Measurements from ENCODE around the gene APPL2. TPM values are rescaled to one million over a fixed set of nuclear protein-coding genes. Genes with fewer than 3 reads are reported as not detected.
"Not testable (repeated sequence)": the region's sequence is repeated elsewhere in the genome, so short reads cannot be mapped to it uniquely, and the experiment has no call there.

Gene APPL2
- total RNA-seq, 1 donor: 46.3 TPM

- H3K4me1 ChIP-seq (ENCODE audit: insufficient read depth, low read length): no peaks in the 10 kb centered on the region
- H3K27me3 ChIP-seq (ENCODE audit: insufficient read depth, low read length): peaks cover 3% of the 10 kb centered on the region
- H3K4me3 ChIP-seq (ENCODE audit: low read length): no peak overlapping the region
- H3K9me3 ChIP-seq (ENCODE audit: low read depth, low read length): no peaks in the 10 kb centered on the region
Measured at GRCh38 chr12:105267711-105268110, 31.7 kb upstream of the APPL2 start.

DNA sequence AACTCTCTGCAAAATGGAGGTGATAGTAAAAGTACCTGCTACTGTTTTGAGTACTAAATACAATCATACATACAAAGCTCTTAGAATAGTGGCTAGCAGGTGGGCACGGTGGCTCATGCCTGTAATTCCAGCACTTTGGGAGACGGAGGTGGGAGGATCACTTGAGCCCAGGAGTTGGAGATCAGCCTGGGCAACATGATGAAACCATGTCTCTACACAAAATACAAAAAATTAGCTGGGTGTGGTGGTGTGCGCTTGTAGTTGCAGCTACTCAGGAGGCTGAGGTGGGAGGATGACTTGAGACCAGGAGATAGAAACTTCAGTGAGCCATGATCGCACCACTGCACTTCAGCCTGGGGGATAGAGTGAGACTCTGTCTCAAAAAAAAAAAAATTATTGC lies 28.8 kb upstream of the APPL2 start:
- no peaks in the 10 kb centered on the region for H3K4me1 ChIP-seq (ENCODE audit: insufficient read depth, low read length)
- H3K27me3 ChIP-seq (ENCODE audit: insufficient read depth, low read length): peaks cover 3% of the 10 kb centered on the region
- no peak overlapping the region for H3K4me3 ChIP-seq (ENCODE audit: low read length)
- H3K9me3 ChIP-seq (ENCODE audit: low read depth, low read length): no peaks in the 10 kb centered on the region

GRCh38 chr12:105262461-105263184 lies 26.6 kb upstream of the APPL2 start:
- H3K4me1 ChIP-seq (ENCODE audit: insufficient read depth, low read length): no peaks in the 10 kb centered on the region
- H3K27me3 ChIP-seq (ENCODE audit: insufficient read depth, low read length): peaks cover 3% of the 10 kb centered on the region
- no peaks in the 10 kb centered on the region for H3K9me3 ChIP-seq (ENCODE audit: low read depth, low read length)
- H3K4me3 ChIP-seq (ENCODE audit: low read length): no peak overlapping the region

GRCh38 chr12:105261010-105261409 lies 25.0 kb upstream of the APPL2 start:
- H3K9me3 ChIP-seq (ENCODE audit: low read depth, low read length): no peaks in the 10 kb centered on the region
- H3K4me1 ChIP-seq (ENCODE audit: insufficient read depth, low read length): no peaks in the 10 kb centered on the region
- no peak overlapping the region for H3K4me3 ChIP-seq (ENCODE audit: low read length)
- H3K27me3 ChIP-seq (ENCODE audit: insufficient read depth, low read length): peaks cover 3% of the 10 kb centered on the region

GRCh38 chr12:105259226-105259625 lies 23.3 kb upstream of the APPL2 start:
- H3K9me3 ChIP-seq (ENCODE audit: low read depth, low read length): no peaks in the 10 kb centered on the region
- H3K4me1 ChIP-seq (ENCODE audit: insufficient read depth, low read length): no peaks in the 10 kb centered on the region
- no peaks in the 10 kb centered on the region for H3K27me3 ChIP-seq (ENCODE audit: insufficient read depth, low read length)
- no peak overlapping the region for H3K4me3 ChIP-seq (ENCODE audit: low read length)

DNA sequence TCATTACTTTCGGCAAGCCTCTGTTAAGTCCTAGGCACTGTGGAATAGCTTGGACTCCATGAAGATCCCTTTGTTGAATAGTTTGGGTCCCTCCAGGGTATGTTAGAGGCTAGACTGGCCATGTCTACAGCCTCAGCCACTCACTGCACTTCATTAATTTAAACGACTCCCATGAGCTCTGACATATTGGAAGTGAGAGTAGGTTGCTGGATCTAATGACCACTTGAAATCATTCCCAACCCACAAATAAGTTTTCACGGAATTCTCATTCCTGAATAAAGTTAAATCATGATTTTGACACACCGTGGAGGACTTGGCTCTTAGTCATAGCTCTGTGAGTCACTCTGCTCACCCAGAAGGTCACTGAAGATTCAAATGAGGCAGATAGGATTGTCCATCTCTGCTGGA lies 21.4 kb upstream of the APPL2 start:
- H3K4me1 ChIP-seq (ENCODE audit: insufficient read depth, low read length): no peaks in the 10 kb centered on the region
- no peaks in the 10 kb centered on the region for H3K9me3 ChIP-seq (ENCODE audit: low read depth, low read length)
- no peak overlapping the region for H3K4me3 ChIP-seq (ENCODE audit: low read length)
- H3K27me3 ChIP-seq (ENCODE audit: insufficient read depth, low read length): no peaks in the 10 kb centered on the region

- Histone ChIP-seq H3K4me3 (ENCODE audit: low read length) (no peak overlapping the region), H3K27me3 (ENCODE audit: insufficient read depth, low read length) (no peaks in the 10 kb centered on the region), H3K9me3 (ENCODE audit: low read depth, low read length) (no peaks in the 10 kb centered on the region), H3K4me1 (ENCODE audit: insufficient read depth, low read length) (no peaks in the 10 kb centered on the region)
Measured at GRCh38 chr12:105256921-105257320, 20.9 kb upstream of the APPL2 start.

DNA sequence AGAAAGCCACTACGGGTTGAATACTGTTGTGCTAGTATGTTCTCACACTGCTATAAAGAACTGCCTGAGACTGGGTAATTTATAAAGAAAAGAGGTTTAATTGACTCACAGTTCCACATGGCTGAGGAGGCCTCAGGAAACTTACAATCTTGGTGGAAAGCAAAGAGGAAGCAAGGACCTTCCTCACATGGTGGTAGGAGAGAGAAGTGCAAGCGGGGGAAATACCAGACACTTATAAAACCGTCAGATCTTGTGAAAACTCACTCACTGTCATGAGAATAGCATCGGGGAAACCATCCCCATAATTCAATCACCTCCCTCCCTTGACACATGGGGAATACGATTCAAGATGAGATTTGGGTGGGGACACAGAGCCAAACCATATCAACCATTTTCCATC lies 20.5 kb upstream of the APPL2 start:
- not testable (repeated sequence) for H3K27me3 ChIP-seq (ENCODE audit: insufficient read depth, low read length); H3K4me1 ChIP-seq (ENCODE audit: insufficient read depth, low read length); H3K9me3 ChIP-seq (ENCODE audit: low read depth, low read length); H3K4me3 ChIP-seq (ENCODE audit: low read length)

DNA sequence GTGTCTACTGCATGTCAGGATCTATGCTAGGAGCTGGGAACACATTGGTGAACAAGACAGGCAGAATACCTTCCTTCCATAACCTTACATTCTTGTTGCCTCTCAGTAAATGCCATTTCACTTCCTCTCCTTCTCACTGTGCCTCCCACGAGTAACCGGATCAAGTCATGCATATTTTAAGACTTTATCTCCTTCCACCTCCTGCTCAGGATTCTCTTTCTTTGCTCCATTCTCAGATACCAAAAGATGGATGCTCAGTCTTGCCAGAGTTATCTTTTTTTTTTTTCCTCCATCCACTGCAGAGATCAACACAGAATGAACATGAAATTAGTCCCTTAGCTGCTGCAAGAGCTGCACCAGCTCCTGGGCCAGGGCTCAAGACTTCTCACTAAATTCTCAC lies 20.0 kb upstream of the APPL2 start:
- Histone ChIP-seq H3K27me3 (ENCODE audit: insufficient read depth, low read length) (no peaks in the 10 kb centered on the region), H3K4me3 (ENCODE audit: low read length) (no peak overlapping the region), H3K4me1 (ENCODE audit: insufficient read depth, low read length) (no peaks in the 10 kb centered on the region), H3K9me3 (ENCODE audit: low read depth, low read length) (no peaks in the 10 kb centered on the region)

- no peaks in the 10 kb centered on the region for H3K4me1 ChIP-seq (ENCODE audit: insufficient read depth, low read length)
- H3K9me3 ChIP-seq (ENCODE audit: low read depth, low read length): no peaks in the 10 kb centered on the region
- H3K27me3 ChIP-seq (ENCODE audit: insufficient read depth, low read length): no peaks in the 10 kb centered on the region
- H3K4me3 ChIP-seq (ENCODE audit: low read length): no peak overlapping the region
Measured at GRCh38 chr12:105253866-105254513, 18.0 kb upstream of the APPL2 start.

- H3K4me1 ChIP-seq (ENCODE audit: insufficient read depth, low read length): no peaks in the 10 kb centered on the region
- H3K4me3 ChIP-seq (ENCODE audit: low read length): no peak overlapping the region
Measured at GRCh38 chr12:105252901-105253300, 16.9 kb upstream of the APPL2 start.

GRCh38 chr12:105245776-105246427 lies 9.9 kb upstream of the APPL2 start:
- H3K4me1 ChIP-seq (ENCODE audit: insufficient read depth, low read length); H3K27me3 ChIP-seq (ENCODE audit: insufficient read depth, low read length); H3K4me3 ChIP-seq (ENCODE audit: low read length); H3K9me3 ChIP-seq (ENCODE audit: low read depth, low read length): not testable (repeated sequence)

More at GRCh38 chr12:105252901-105253300, 16.9 kb upstream of the APPL2 start:
- no peaks in the 10 kb centered on the region for H3K9me3 ChIP-seq (ENCODE audit: low read depth, low read length)
- no peaks in the 10 kb centered on the region for H3K27me3 ChIP-seq (ENCODE audit: insufficient read depth, low read length)

DNA sequence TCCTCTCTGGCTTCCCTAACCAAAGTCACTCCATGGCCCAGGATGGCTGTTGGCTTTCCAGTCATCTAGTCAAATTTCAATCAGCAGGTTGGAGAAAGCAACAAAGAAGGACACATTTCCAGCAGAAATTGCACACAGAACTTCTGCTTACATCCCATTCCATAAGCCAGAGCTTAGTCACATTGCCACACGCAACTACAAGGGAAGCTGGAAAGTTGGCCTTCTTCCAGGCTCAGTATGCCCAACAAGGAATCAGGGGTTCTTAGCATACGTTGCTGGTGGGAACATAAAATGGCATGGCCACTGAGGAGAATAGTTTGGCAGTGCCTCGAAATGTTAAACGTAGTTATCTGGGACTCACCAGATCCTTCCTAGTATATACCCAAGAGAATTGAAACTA lies 9.3 kb upstream of the APPL2 start:
- Histone ChIP-seq H3K9me3 (ENCODE audit: low read depth, low read length) (no peaks in the 10 kb centered on the region), H3K27me3 (ENCODE audit: insufficient read depth, low read length) (no peaks in the 10 kb centered on the region), H3K4me1 (ENCODE audit: insufficient read depth, low read length) (peaks cover 6% of the 10 kb centered on the region), H3K4me3 (ENCODE audit: low read length) (no peak overlapping the region)

DNA sequence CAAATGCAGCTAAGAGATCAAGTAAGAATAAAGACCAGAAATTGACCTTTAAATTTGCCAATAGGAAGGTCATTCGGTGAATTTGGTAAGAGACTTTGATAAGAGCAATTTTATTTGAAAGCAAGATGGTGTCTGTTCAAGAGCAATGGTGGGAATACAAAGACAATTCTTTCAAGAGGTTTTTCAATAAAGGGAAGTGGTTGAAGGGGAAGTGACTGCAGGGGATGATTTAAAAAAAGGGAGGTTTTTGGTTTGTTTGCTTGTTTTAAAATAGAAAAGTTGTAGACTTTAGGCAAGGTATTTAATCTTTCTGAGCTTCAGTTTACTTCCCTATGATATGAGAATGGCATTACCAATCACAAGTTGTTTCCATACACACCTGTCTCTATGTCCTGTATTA lies 4.3 kb upstream of the APPL2 start:
- H3K9me3 ChIP-seq (ENCODE audit: low read depth, low read length): no peaks in the 10 kb centered on the region
- peaks cover 15% of the 10 kb centered on the region for H3K4me1 ChIP-seq (ENCODE audit: insufficient read depth, low read length)
- H3K27me3 ChIP-seq (ENCODE audit: insufficient read depth, low read length): no peaks in the 10 kb centered on the region
- no peak overlapping the region for H3K4me3 ChIP-seq (ENCODE audit: low read length)

DNA sequence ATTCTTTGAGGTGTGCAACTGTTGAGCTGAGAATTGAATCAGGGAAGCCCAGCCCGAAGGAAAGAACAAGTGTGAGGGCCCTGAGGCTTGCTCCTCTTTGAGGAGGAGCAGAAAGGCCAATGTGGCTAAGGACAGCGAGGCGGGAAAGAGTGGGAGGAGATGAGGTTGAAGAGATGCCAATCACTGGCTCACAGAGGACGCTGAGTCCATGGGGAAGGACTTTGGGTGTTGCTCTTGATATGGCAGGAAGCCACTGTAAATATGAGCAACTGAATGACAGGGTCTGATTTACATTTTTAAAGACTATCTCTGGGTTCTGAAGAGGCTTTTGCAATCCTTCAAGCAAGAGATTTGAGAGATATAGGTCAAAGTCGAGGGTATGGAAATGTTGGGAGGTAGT lies 3.3 kb upstream of the APPL2 start:
- Histone ChIP-seq H3K27me3 (ENCODE audit: insufficient read depth, low read length) (no peaks in the 10 kb centered on the region), H3K4me3 (ENCODE audit: low read length) (no peak overlapping the region), H3K4me1 (ENCODE audit: insufficient read depth, low read length) (peaks cover 24% of the 10 kb centered on the region), H3K9me3 (ENCODE audit: low read depth, low read length) (no peaks in the 10 kb centered on the region)

Measured in mononuclear cell (primary cell).